WTC11 (cell line): ENCODE results near the gene CORO1C. TPM values are rescaled to one million over a fixed set of nuclear protein-coding genes. Genes with fewer than 3 reads are reported as not detected.

Experiments
- ATAC-seq: fragments of 200-7000 bp; cut with Tn5 transposase; 2 replicates; pipeline ENCODE4 v1.10.0; 2021; ENCODE audit warnings: mild to moderate bottlenecking, moderate library complexity
- CTCF ChIA-PET: fragments of 300-600 bp; sonication (Branson Sonifier 250); formaldehyde crosslinking; loops from one replicate; lab custom pipeline; 2021; ENCODE audit warnings: antibody characterized with exemption; lab: Charles Lee
- POLR2A ChIA-PET: fragments of 350-600 bp; sonication (Branson Sonifier 250); formaldehyde crosslinking; loops from one replicate; lab custom pipeline; 2021; ENCODE audit warnings: antibody characterized with exemption; lab: Charles Lee
- DNase-seq: peaks from one replicate; pipeline ENCODE4 v3.0.0; 2021; ENCODE audit warnings: low spot score
- H3K27ac Mint-ChIP-seq: 2 replicates; pipeline ENCODE4 v1.8.0; 2021; ENCODE audit warnings: mixed read lengths
- H3K27me3 Mint-ChIP-seq: 2 replicates; pipeline ENCODE4 v1.8.0; 2021; ENCODE audit warnings: low read depth, mild to moderate bottlenecking, moderate library complexity, mixed read lengths
- H3K36me3 Mint-ChIP-seq: 2 replicates; pipeline ENCODE4 v1.8.0; 2021; ENCODE audit warnings: mixed read lengths
- H3K4me1 Mint-ChIP-seq: 2 replicates; pipeline ENCODE4 v1.8.0; 2022; ENCODE audit warnings: mixed read lengths
- H3K4me3 Mint-ChIP-seq: 2 replicates; pipeline ENCODE4 v1.8.0; 2021; ENCODE audit warnings: mild to moderate bottlenecking, moderate library complexity, mixed read lengths
- H3K9me3 Mint-ChIP-seq: 2 replicates; pipeline ENCODE4 v1.8.0; 2021; ENCODE audit warnings: mixed read lengths
- ATF6 ChIP-seq: sonication (generic); formaldehyde crosslinking; IDR thresholded peaks from 2 replicates; pipeline ENCODE4 v1.8.1; 2023; ENCODE audit warnings: mild to moderate bottlenecking, missing genetic modification reagents
- CBFB ChIP-seq: sonication (generic); formaldehyde crosslinking; IDR thresholded peaks from 2 replicates; pipeline ENCODE4 v1.8.1; 2022; ENCODE audit warnings: mild to moderate bottlenecking, low read depth, missing genetic modification reagents
- E2F1 ChIP-seq: sonication (generic); formaldehyde crosslinking; IDR thresholded peaks from 2 replicates; pipeline ENCODE4 v1.8.0; 2022; ENCODE audit warnings: mild to moderate bottlenecking, missing genetic modification reagents
- ESRRA ChIP-seq: sonication (generic); formaldehyde crosslinking; IDR thresholded peaks from 2 replicates; pipeline ENCODE4 v1.8.1; 2022; ENCODE audit warnings: mild to moderate bottlenecking, missing genetic modification reagents, borderline replicate concordance
- FOXJ3 ChIP-seq: sonication (generic); formaldehyde crosslinking; IDR thresholded peaks from 2 replicates; pipeline ENCODE4 v1.9.0; 2021; ENCODE audit warnings: missing genetic modification reagents, mild to moderate bottlenecking, borderline replicate concordance
- FOXP1 ChIP-seq: sonication (generic); formaldehyde crosslinking; IDR thresholded peaks from 2 replicates; pipeline ENCODE4 v1.8.0; 2022; ENCODE audit warnings: missing genetic modification reagents, mild to moderate bottlenecking, moderate library complexity, borderline replicate concordance
- GABPB1 ChIP-seq: sonication (generic); formaldehyde crosslinking; IDR thresholded peaks from 2 replicates; pipeline ENCODE4 v1.8.1; 2023; ENCODE audit warnings: mild to moderate bottlenecking, missing genetic modification reagents
- IRF2 ChIP-seq: sonication (generic); formaldehyde crosslinking; IDR thresholded peaks from 2 replicates; pipeline ENCODE4 v1.8.0; 2022; ENCODE audit warnings: low read depth, missing genetic modification reagents, borderline replicate concordance
- JAZF1 ChIP-seq: fragments of 250-450 bp; sonication (Bioruptor Pico); IDR thresholded peaks from 2 replicates; pipeline ENCODE4 v1.9.0; 2021; ENCODE audit warnings: moderate library complexity, mild to moderate bottlenecking, inconsistent platforms
- NFE2L1 ChIP-seq: sonication (generic); formaldehyde crosslinking; IDR thresholded peaks from 2 replicates; pipeline ENCODE4 v1.8.1; 2023; ENCODE audit warnings: missing genetic modification reagents
- NFYB ChIP-seq: sonication (generic); formaldehyde crosslinking; conservative IDR thresholded peaks from 2 replicates; pipeline ENCODE4 v1.8.0; 2022; ENCODE audit warnings: low read depth, missing genetic modification reagents
- OVOL2 ChIP-seq: fragments of 250-450 bp; sonication (Bioruptor Pico); IDR thresholded peaks from 2 replicates; pipeline ENCODE4 v1.9.0; 2021; ENCODE audit warnings: mild to moderate bottlenecking, borderline replicate concordance
- RORB ChIP-seq: fragments of 250-450 bp; sonication (Bioruptor Pico); IDR thresholded peaks from 2 replicates; pipeline ENCODE4 v1.9.0; 2021; ENCODE audit warnings: mild to moderate bottlenecking
- TP53 ChIP-seq: sonication (generic); formaldehyde crosslinking; IDR thresholded peaks from 2 replicates; pipeline ENCODE4 v1.8.1; 2023; ENCODE audit warnings: mild to moderate bottlenecking, missing genetic modification reagents
- ZBTB21 ChIP-seq: sonication (generic); formaldehyde crosslinking; IDR thresholded peaks from 2 replicates; pipeline ENCODE4 v1.8.1; 2023; ENCODE audit warnings: mild to moderate bottlenecking, missing genetic modification reagents, borderline replicate concordance
- ZNF232 ChIP-seq: sonication (generic); formaldehyde crosslinking; IDR thresholded peaks from 2 replicates; pipeline ENCODE4 v1.8.0; 2022; ENCODE audit warnings: mild to moderate bottlenecking, missing genetic modification reagents
- ZNF263 ChIP-seq: sonication (generic); formaldehyde crosslinking; IDR thresholded peaks from 2 replicates; pipeline ENCODE4 v1.8.1; 2022; ENCODE audit warnings: low read depth, mild to moderate bottlenecking, moderate library complexity, missing genetic modification reagents
- ZNF671 ChIP-seq: fragments of 250-450 bp; sonication (Bioruptor Pico); IDR thresholded peaks from 2 replicates; pipeline ENCODE4 v1.8.0; 2021; ENCODE audit warnings: mild to moderate bottlenecking
- ZSCAN18 ChIP-seq: fragments of 250-450 bp; sonication (Bioruptor Pico); IDR thresholded peaks from 2 replicates; pipeline ENCODE4 v2.1.2; 2022; ENCODE audit warnings: mild to moderate bottlenecking, moderate library complexity
- total RNA-seq: library from RNA; stranded (reverse); gene quantifications from 3 replicates; pipeline ENCODE4 v1.2.3, GENCODE V29; 2021
- TF ChIP-seq, protein P1 (sequence below): sonication (generic); formaldehyde crosslinking; IDR thresholded peaks from 2 replicates; pipeline ENCODE4 v1.8.0; 2022; ENCODE audit warnings: mild to moderate bottlenecking, missing genetic modification reagents
- TF ChIP-seq, protein P2 (sequence below): sonication (generic); formaldehyde crosslinking; IDR thresholded peaks from 2 replicates; pipeline ENCODE4 v1.8.1; 2022; ENCODE audit warnings: low read depth, mild to moderate bottlenecking, moderate library complexity, missing genetic modification reagents, borderline replicate concordance
- TF ChIP-seq, protein P3 (sequence below): sonication (generic); formaldehyde crosslinking; IDR thresholded peaks from 2 replicates; pipeline ENCODE4 v1.8.1; 2022; ENCODE audit warnings: low read depth, missing genetic modification reagents, borderline replicate concordance
- TF ChIP-seq, protein P4 (sequence below): sonication (generic); formaldehyde crosslinking; IDR thresholded peaks from 2 replicates; pipeline ENCODE4 v1.8.1; 2023; ENCODE audit warnings: mild to moderate bottlenecking, missing genetic modification reagents, moderate library complexity

The CORO1C gene
- total RNA-seq, 1 experiment from 2014 or later = 113 TPM

DNA sequence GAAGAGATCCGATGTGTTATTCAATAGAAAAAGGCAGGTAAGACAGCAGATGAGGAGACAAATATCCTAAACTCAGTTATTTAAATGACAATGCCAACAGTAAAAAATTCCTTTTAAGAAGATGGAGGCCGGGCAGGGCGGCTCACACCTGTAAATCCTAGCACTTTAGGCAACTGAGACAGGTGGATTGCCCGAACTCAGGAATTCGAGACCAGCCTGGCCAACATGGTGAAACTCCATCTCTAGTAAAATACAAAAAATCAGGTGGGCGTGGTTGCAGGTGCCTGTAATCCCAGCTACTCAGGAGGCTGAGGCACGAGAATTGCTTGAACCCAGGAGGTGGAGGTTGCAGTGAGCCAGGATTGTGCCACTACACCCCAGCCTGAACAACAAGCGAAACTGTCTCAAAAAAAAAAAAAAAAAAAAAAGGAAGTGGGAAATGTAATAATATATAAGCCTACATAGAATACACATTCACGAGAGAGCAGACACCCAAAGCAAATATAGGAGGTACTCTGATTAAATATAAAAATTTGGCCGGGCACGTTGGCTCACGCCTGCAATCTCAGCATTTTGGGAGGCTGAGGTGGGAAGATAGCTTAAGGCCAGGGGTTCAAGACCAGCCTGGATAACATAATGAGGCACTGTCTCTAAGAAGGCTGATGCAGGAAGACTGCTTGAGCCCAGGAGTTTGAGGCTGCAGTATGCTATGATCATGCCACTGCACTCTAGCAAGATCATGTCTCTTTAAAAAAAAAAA, 19.0 kb downstream of the CORO1C start (continued):
- TF ChIP-seq FOXJ3 (CRISPR knock-in tag) (no peak), RORB (CRISPR knock-in tag) (no peak), ZSCAN18 (CRISPR knock-in tag) (no peak), OVOL2 (CRISPR knock-in tag) (no peak)
- TF ChIP-seq, protein P1, sequence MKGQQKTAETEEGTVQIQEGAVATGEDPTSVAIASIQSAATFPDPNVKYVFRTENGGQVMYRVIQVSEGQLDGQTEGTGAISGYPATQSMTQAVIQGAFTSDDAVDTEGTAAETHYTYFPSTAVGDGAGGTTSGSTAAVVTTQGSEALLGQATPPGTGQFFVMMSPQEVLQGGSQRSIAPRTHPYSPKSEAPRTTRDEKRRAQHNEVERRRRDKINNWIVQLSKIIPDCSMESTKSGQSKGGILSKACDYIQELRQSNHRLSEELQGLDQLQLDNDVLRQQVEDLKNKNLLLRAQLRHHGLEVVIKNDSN (CRISPR knock-in tag) = no peak
- TF ChIP-seq, all 79 proteins: peak for 0

DNA sequence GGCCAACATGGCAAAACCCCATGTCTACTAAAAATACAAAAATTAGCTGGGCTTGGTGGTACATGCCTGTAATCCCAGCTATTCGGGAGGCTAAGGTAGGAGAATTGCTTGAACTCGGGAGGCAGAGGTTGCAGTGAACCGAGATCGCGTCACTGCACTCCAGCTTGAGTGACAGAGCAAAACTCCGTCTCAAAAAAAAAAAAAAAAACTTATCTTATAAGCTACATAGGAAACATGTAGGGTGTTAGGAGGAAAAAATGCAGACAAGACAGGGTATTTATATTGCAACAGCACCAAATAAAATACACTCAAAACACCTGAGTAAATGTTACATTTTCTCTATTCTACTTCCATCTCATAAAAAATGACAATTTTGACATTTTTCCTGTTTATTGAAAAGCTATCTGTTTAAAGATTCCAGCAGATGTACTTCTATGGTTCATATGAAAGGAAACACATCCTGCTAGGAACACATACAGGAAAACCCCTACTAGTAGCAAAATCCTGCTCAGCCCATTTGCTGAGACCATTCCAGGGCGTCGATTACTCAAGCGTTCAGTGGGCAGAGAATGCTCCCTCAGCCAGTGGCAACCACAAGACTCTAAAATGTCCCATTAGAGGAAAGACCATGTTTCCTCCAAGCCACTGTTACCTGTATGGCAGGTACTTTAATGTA, 19.7 kb downstream of the CORO1C start:
- DNase-seq = no peak
- TF ChIP-seq, protein P2, sequence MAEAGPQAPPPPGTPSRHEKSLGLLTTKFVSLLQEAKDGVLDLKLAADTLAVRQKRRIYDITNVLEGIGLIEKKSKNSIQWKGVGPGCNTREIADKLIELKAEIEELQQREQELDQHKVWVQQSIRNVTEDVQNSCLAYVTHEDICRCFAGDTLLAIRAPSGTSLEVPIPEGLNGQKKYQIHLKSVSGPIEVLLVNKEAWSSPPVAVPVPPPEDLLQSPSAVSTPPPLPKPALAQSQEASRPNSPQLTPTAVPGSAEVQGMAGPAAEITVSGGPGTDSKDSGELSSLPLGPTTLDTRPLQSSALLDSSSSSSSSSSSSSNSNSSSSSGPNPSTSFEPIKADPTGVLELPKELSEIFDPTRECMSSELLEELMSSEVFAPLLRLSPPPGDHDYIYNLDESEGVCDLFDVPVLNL = no peak
- TF ChIP-seq FOXP1 = no peak
- TF ChIP-seq, all 79 proteins: peak for 0
- ChIA-PET CTCF (no interaction called here), POLR2A (no interaction called here)
- H3K27me3 Mint-ChIP-seq = no peaks in the 10 kb centered on the region
- H3K9me3 Mint-ChIP-seq = no peaks in the 10 kb centered on the region
- H3K4me1 Mint-ChIP-seq = peaks cover 43% of the 10 kb centered on the region
- H3K4me3 Mint-ChIP-seq = no peak overlapping the region
- peak overlapping the region; percentile 80 for H3K27ac Mint-ChIP-seq
- H3K36me3 Mint-ChIP-seq = no peaks in the 10 kb centered on the region
- peak; percentile 41 for ATAC-seq

- no peak for ATAC-seq
- Mint-ChIP-seq H3K9me3 (no peaks in the 10 kb centered on the region), H3K27me3 (no peaks in the 10 kb centered on the region), H3K27ac (peak overlapping the region; percentile 76), H3K4me3 (no peak overlapping the region), H3K36me3 (no peaks in the 10 kb centered on the region), H3K4me1 (peaks cover 30% of the 10 kb centered on the region)
- CTCF ChIA-PET = no interaction called here
- POLR2A ChIA-PET = no interaction called here
- DNase-seq = no peak
- TF ChIP-seq ZNF671 (CRISPR knock-in tag) (no peak), ESRRA (no peak), ZBTB21 (CRISPR knock-in tag) (no peak), GABPB1 (CRISPR knock-in tag) (no peak), ATF6 (CRISPR knock-in tag) (no peak), ZNF232 (CRISPR knock-in tag) (no peak), CBFB (CRISPR knock-in tag) (no peak), NFYB (CRISPR knock-in tag) (no peak), FOXJ3 (CRISPR knock-in tag) (no peak), ZNF263 (CRISPR knock-in tag) (no peak), TP53 (CRISPR knock-in tag) (no peak), IRF2 (no peak), NFE2L1 (CRISPR knock-in tag) (no peak), JAZF1 (no peak), E2F1 (no peak)
- TF ChIP-seq, protein P3, sequence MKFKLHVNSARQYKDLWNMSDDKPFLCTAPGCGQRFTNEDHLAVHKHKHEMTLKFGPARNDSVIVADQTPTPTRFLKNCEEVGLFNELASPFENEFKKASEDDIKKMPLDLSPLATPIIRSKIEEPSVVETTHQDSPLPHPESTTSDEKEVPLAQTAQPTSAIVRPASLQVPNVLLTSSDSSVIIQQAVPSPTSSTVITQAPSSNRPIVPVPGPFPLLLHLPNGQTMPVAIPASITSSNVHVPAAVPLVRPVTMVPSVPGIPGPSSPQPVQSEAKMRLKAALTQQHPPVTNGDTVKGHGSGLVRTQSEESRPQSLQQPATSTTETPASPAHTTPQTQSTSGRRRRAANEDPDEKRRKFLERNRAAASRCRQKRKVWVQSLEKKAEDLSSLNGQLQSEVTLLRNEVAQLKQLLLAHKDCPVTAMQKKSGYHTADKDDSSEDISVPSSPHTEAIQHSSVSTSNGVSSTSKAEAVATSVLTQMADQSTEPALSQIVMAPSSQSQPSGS (CRISPR knock-in tag) = no peak
- TF ChIP-seq, protein P4, sequence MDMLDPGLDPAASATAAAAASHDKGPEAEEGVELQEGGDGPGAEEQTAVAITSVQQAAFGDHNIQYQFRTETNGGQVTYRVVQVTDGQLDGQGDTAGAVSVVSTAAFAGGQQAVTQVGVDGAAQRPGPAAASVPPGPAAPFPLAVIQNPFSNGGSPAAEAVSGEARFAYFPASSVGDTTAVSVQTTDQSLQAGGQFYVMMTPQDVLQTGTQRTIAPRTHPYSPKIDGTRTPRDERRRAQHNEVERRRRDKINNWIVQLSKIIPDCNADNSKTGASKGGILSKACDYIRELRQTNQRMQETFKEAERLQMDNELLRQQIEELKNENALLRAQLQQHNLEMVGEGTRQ (CRISPR knock-in tag) = no peak
Observed at GRCh38 chr12:108709697-108710096, 21.6 kb downstream of the CORO1C start.
